Progenitor cell of endocrine pancreas (in vitro differentiated cells): Measurements from ENCODE around the gene WFIKKN2. TPM values are rescaled to one million over a fixed set of nuclear protein-coding genes. Genes with fewer than 3 reads are reported as not detected.

Source experiments
- DNase-seq: peaks from one replicate; pipeline ENCODE4 v3.0.0; 2021; ENCODE audit warnings: low spot score; ENCODE audit not compliant: unreplicated experiment
- H3K27ac Mint-ChIP-seq: 2 replicates; pipeline ENCODE4 v1.8.0; 2021; ENCODE audit warnings: mild to moderate bottlenecking, moderate library complexity, mixed read lengths
- H3K27me3 Mint-ChIP-seq: 2 replicates; pipeline ENCODE4 v1.8.0; 2021; ENCODE audit warnings: mixed read lengths
- H3K36me3 Mint-ChIP-seq: 2 replicates; pipeline ENCODE4 v1.8.0; 2022; ENCODE audit warnings: mixed read lengths; ENCODE audit not compliant: insufficient read depth
- H3K4me1 Mint-ChIP-seq: 2 replicates; pipeline ENCODE4 v1.8.0; 2021; ENCODE audit warnings: low read depth, mixed read lengths
- H3K4me3 Mint-ChIP-seq: 2 replicates; pipeline ENCODE4 v1.8.0; 2021; ENCODE audit warnings: low read depth, mild to moderate bottlenecking, moderate library complexity, mixed read lengths
- H3K9me3 Mint-ChIP-seq: 2 replicates; pipeline ENCODE4 v1.8.0; 2021; ENCODE audit warnings: low read depth, mixed read lengths
- total RNA-seq: library from RNA; stranded (reverse); gene quantifications from 2 replicates; pipeline ENCODE4 v1.2.1, GENCODE V29; 2021
- TF ChIP-seq, protein P1 (sequence below): fragments of 200-600 bp; sonication (generic); IDR thresholded peaks from one replicate; pipeline ENCODE4 v1.5.0; 2021; ENCODE audit warnings: antibody characterized with exemption, mild to moderate bottlenecking; ENCODE audit not compliant: unreplicated experiment

The WFIKKN2 gene
- total RNA-seq, 1 donor from 2014 or later: not detected

DNA sequence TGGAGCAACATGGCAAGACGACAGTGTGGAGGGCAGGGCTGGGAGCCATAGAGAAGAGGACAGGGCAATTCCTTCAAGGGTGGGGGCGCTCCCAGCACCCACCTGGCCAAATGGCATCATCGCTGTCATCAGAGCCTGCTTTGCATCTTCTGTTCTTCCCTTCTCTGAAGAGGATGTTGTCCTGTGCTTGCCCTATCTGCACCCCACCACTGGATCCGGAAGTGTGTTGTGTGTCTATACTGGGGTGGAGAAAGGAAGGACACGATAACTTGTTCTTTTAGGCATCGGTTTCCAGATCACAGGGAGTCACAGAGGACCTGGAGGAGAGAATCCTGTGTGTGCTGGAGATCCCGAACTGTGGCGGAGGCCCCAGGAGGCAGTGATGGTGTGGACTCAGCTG is 42.4 kb upstream of the WFIKKN2 start:
- H3K4me3 Mint-ChIP-seq: no peak overlapping the region
- H3K4me1 Mint-ChIP-seq: peaks cover 6% of the 10 kb centered on the region
- H3K27me3 Mint-ChIP-seq: no peaks in the 10 kb centered on the region
- no peak for DNase-seq
- H3K9me3 Mint-ChIP-seq: no peaks in the 10 kb centered on the region
- TF ChIP-seq, protein P1, sequence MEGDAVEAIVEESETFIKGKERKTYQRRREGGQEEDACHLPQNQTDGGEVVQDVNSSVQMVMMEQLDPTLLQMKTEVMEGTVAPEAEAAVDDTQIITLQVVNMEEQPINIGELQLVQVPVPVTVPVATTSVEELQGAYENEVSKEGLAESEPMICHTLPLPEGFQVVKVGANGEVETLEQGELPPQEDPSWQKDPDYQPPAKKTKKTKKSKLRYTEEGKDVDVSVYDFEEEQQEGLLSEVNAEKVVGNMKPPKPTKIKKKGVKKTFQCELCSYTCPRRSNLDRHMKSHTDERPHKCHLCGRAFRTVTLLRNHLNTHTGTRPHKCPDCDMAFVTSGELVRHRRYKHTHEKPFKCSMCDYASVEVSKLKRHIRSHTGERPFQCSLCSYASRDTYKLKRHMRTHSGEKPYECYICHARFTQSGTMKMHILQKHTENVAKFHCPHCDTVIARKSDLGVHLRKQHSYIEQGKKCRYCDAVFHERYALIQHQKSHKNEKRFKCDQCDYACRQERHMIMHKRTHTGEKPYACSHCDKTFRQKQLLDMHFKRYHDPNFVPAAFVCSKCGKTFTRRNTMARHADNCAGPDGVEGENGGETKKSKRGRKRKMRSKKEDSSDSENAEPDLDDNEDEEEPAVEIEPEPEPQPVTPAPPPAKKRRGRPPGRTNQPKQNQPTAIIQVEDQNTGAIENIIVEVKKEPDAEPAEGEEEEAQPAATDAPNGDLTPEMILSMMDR: no peak
- H3K27ac Mint-ChIP-seq: no peak overlapping the region
- no peaks in the 10 kb centered on the region for H3K36me3 Mint-ChIP-seq

DNA sequence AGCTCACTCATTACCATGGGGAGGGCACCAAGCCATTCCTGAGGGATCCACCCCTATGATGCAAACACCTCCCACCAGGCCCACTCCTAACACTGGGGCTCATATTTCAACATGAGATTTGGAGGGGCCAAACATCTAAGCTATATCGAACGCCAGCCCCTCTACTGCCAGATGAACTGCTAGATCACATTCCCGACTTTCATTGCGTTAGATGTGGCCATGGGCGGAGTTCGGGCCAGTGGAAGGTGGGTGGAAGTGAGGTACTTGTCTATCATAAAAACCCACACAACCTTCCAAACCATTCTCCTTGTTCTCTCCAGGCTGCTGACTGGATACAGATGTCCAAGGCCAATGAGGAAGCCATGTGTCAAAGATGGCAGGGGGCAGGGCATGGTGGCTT is 41.0 kb upstream of the WFIKKN2 start:
- Mint-ChIP-seq H3K9me3 (no peaks in the 10 kb centered on the region), H3K4me3 (no peak overlapping the region), H3K36me3 (no peaks in the 10 kb centered on the region), H3K27ac (no peak overlapping the region), H3K27me3 (no peaks in the 10 kb centered on the region), H3K4me1 (peaks cover 6% of the 10 kb centered on the region)
- TF ChIP-seq, protein P1: no peak
- DNase-seq: no peak

DNA sequence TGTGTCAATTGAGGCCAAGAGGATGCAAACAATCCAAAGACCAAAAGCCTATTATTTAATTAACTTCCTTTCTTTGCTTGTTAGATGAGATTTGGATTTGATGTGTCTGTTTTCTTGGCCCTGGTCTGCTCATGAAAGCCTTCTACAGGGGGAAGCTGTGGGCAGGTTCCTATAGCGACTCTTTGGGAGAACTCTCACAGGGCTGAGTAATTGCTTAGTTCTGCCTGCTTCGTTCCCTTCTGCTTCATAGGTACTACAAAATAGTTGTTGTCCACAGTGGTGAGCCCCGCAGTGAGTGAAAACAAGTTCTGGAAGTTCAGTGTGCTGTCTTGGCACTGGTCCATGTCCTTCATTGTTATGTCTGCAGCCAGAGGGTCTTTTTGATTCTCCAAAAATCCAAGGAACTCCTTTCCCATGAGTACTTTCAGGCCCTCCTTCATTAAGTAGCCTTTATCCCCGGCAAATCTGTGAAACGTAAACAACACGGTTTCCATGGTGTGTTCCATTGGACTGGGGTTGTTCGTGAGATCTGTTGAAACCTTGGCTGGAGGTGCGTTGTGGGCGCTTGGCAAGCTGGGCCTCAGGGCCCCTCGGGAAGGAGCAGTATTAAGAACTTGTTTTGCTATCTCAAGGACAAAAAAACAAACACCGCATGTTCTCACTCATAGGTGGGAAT is 38.1 kb upstream of the WFIKKN2 start:
- peak overlapping the region; percentile 83 for H3K27ac Mint-ChIP-seq
- no peaks in the 10 kb centered on the region for H3K9me3 Mint-ChIP-seq
- H3K27me3 Mint-ChIP-seq: no peaks in the 10 kb centered on the region
- peaks cover 7% of the 10 kb centered on the region for H3K4me1 Mint-ChIP-seq
- H3K4me3 Mint-ChIP-seq: no peak overlapping the region
- no peak for DNase-seq
- TF ChIP-seq, protein P1: no peak
- no peaks in the 10 kb centered on the region for H3K36me3 Mint-ChIP-seq

DNA sequence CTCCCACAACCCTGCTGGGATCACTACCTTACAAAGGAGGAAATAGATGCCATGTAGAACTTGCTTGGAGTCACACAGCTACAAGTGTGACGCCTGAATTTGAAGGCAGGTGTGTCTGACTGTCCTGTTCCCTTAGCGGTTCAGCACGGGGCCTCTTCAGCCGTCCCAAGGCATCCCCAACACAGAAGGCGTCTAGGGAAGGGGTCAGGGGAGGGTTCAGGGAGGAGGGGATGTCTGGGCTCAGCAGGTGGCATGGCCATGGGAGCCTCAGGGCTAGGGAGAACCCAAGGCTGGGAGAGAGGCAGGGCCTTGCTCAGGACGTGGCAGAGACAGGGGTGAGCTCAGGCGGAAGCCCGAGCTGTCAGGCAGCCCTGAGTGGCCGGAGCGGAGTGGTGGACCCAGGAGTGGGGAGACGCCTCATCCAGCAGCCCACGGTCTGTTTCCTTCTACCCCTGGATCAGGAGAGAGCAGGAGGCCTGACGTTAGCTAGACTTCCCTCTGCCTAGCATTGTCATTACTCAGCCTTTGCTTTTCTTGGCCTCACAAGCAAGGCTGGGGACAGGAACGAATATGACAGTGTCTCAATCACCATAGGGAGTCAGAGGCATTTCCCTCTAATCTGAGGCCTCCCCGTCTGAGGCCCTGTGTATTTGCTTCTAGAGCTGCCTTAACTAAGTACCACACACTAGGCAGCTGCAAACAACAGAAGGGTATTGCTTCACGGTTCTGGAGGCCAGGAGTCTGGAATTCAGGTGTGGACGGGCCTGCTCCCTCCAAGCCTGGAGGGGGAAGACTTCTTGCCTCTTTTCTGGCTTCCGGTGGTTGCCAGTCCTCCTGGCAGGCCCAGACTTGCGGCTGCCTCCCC is 36.7 kb upstream of the WFIKKN2 start:
- Mint-ChIP-seq H3K4me3 (no peak overlapping the region), H3K27me3 (no peaks in the 10 kb centered on the region), H3K9me3 (no peaks in the 10 kb centered on the region), H3K27ac (peak overlapping the region; percentile 47), H3K4me1 (peaks cover 11% of the 10 kb centered on the region), H3K36me3 (no peaks in the 10 kb centered on the region)
- TF ChIP-seq, protein P1: no peak
- DNase-seq: no peak

DNA sequence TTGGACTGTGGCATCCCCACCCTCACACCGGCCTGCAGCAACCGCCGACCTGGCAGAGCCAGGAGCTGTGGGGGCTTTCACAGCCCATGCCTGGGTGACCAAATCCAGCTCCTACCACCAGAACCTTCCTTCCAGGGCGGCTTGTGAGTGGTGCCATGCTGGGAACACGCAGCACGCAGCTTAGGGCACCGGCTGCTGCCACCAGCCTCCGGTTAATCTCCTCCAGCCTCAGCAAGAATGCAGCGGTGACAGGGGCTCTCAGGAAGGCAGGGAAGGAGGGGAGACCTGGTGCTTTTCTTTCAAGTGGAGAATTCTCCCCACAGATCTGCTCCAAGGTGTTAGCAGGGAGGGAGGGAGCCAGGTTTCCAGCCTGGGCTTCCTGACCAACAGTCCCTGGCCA is 35.8 kb upstream of the WFIKKN2 start:
- no peak overlapping the region for H3K4me3 Mint-ChIP-seq
- peaks cover 11% of the 10 kb centered on the region for H3K4me1 Mint-ChIP-seq
- no peaks in the 10 kb centered on the region for H3K9me3 Mint-ChIP-seq
- H3K27ac Mint-ChIP-seq: peak overlapping the region; percentile 47
- DNase-seq: no peak
- no peaks in the 10 kb centered on the region for H3K27me3 Mint-ChIP-seq
- TF ChIP-seq, protein P1: no peak
- no peaks in the 10 kb centered on the region for H3K36me3 Mint-ChIP-seq
